Measurements from ENCODE around the gene RNU1-3. TPM values are rescaled to one million over a fixed set of nuclear protein-coding genes. Genes with fewer than 3 reads are reported as not detected.
"Not testable (repeated sequence)": the region's sequence is repeated elsewhere in the genome, so short reads cannot be mapped to it uniquely, and the experiment has no call there.

Gene RNU1-3
- total RNA-seq, 6 donors from 2014 or later: under 0.01 to 14,413 (median 1,360) TPM

DNA sequence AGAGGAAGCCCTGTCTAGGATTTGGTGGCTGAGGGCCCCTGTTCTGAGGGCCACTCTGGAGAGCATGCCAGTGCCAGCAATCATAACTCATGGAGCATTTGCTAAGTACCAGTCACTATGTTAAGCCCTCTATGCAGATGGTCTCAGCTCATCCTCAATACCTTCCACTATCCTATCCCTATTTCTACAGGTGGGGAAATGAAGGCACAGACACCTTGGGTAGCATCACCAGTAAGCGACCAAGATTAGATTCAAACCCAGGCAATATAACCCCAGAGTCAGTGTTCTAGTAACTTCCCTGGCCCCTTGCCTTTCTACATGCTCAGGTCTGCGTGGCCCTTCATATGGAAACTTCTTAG is 45.5 kb downstream of the RNU1-3 start:
- TF ChIP-seq POLR2AphosphoS5 (IDR thresholded peaks at IDR 0.05) (no peak), EP300 (IDR thresholded peaks at IDR 0.05) (no peak), POLR2A (IDR thresholded peaks at IDR 0.05) (no peak)
- TF ChIP-seq, protein P1, sequence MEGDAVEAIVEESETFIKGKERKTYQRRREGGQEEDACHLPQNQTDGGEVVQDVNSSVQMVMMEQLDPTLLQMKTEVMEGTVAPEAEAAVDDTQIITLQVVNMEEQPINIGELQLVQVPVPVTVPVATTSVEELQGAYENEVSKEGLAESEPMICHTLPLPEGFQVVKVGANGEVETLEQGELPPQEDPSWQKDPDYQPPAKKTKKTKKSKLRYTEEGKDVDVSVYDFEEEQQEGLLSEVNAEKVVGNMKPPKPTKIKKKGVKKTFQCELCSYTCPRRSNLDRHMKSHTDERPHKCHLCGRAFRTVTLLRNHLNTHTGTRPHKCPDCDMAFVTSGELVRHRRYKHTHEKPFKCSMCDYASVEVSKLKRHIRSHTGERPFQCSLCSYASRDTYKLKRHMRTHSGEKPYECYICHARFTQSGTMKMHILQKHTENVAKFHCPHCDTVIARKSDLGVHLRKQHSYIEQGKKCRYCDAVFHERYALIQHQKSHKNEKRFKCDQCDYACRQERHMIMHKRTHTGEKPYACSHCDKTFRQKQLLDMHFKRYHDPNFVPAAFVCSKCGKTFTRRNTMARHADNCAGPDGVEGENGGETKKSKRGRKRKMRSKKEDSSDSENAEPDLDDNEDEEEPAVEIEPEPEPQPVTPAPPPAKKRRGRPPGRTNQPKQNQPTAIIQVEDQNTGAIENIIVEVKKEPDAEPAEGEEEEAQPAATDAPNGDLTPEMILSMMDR (IDR thresholded peaks at IDR 0.05): peak in 2 of 6 experiments; percentile 36 to 40
- ATAC-seq (ENCODE audit: low FRiP score in 2 of 2): no peak
- no peaks in the 10 kb centered on the region for H3K9me3 ChIP-seq

DNA sequence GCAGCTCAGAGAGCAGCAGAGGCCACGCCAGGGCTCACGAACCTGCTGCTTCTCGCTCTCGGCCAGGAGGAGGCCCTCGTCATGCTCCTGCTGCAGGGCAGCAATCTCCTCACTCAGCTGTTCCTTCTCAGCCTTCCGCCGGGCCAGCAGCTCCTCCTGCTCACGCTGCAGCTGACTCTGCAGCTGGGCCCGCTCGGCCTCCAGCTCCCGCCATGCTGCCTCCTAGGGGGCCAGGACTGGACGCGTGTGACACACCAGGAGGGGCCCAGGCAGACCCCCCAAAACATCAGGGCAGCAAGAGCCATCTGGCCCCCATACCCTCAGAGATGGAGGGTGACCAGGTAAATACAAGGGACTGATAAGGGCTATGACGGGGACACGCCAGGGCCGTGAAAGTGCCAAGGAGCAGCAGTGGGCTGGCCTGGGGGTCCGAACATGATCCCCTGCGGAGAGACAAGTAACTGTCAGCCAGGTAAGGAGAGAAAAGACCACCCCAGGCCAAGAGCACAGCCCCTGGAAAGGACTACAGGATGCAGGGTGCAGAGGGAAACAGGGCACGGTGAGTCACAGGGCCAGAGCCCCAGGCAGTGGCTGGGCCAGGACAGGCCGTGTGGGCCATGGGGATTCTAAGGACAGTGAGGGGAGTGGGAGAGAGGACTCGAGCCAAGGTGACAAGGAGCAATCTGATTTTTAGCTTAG is 46.8 kb downstream of the RNU1-3 start:
- not testable (repeated sequence) for H3K27me3 ChIP-seq, H3K4me1 ChIP-seq, H3K9me3 ChIP-seq, H3K27ac ChIP-seq, H3K4me3 ChIP-seq
- WGBS, 2 donors: 91 to 93% methylated on average over 21 of the region's 21 CpGs
- peaks cover 7 to 56% (median 29%) of the 10 kb centered on the region in 4 donors for H3K36me3 ChIP-seq
- peak; percentile 24 to 81 for DNase-seq
- peak in 1 of 2 donors; percentile 1 for ATAC-seq (ENCODE audit: low FRiP score in 2 of 2)

More for the DNA sequence above, 45.5 kb downstream of the RNU1-3 start:
- Histone ChIP-seq H3K4me3 (no peak overlapping the region), H3K27ac (no peak overlapping the region), H3K27me3 (no peaks in the 10 kb centered on the region), H3K36me3 (peaks cover 16 to 69% (median 41%) of the 10 kb centered on the region in 4 donors), H3K4me1 (no peaks in the 10 kb centered on the region)
- WGBS, 2 donors: 86 to 94% methylated on average over 2 of the region's 2 CpGs
- no peak for DNase-seq

DNA sequence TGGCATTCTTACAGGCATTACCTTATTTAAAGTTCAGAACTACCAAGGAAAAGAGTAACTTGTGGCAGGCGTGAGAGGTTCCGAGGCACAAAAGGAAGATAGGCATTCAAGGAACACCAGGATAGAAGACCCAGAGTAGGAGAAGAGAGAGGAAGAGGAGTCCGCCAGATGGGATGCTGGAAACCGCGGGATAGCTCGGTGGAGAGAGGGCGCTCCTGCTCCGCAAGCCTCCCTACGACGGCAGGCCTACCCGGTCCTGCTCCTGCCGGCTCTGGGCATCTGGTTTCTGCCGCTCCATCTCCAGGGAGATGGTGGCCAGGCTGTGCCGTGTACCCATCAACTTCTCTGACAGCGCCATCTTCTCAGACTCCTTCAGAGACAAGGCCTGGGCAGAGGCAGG is 48.0 kb downstream of the RNU1-3 start:
- no peaks in the 10 kb centered on the region for H3K27me3 ChIP-seq
- H3K9me3 ChIP-seq: no peaks in the 10 kb centered on the region
- H3K36me3 ChIP-seq: peaks cover 4 to 43% (median 19%) of the 10 kb centered on the region in 4 donors
- H3K4me1 ChIP-seq: peaks cover 3 to 9% (median 4%) of the 10 kb centered on the region in 4 donors
- TF ChIP-seq POLR2AphosphoS5 (IDR thresholded peaks at IDR 0.05) (no peak), EP300 (IDR thresholded peaks at IDR 0.05) (no peak), POLR2A (IDR thresholded peaks at IDR 0.05) (no peak)
- TF ChIP-seq, protein P1 (IDR thresholded peaks at IDR 0.05): no peak
- WGBS, 2 donors: 85 to 86% methylated on average over 15 of the region's 15 CpGs
- no peak overlapping the region for H3K4me3 ChIP-seq
- peak in 1 of 2 donors; percentile 0 for ATAC-seq (ENCODE audit: low FRiP score in 2 of 2)
- H3K27ac ChIP-seq: no peak overlapping the region
- DNase-seq: peak; percentile 24 to 83

DNA sequence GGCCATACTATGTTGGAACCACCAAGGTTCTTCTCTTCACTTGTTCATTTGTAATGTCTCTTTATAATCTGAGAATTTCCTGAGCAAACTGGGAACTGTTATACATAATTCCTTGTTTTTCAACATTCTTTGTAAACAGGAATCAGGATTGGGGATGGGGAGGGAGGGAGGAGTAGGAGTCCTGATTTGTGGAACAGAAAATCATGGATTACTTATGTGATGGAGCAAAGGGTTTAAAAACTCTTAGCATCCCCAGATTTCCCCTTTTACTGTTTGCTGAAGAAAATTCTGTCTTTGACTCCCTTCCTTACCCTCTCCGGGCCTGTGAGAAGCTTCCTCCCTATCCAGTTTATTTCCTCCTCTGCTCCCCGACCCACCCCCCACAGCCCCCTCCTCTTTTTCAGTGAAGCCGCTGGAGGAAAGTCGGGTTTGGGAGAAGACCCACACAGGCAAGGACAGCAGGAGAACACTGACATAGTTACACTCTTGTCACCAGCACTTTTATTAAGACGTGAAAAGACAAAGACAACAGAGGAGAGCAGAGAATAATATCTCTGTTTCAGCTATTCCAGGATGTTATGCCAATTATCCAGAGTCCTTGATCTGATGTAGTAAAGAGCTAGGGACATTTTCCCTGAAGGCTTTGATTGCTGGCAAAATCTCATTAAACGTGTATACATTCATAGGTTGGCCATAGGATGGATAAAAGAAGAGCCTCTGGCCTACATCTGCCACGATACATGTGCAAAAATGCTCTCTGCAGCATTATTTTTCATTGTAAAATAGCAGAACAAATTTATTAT is 48.8 kb downstream of the RNU1-3 start:
- H3K27me3 ChIP-seq: no peaks in the 10 kb centered on the region
- 74 to 75% methylated on average over 7 of the region's 7 CpGs for WGBS, 2 donors
- DNase-seq (peak in 1 of 2 donors; percentile 14), ATAC-seq (ENCODE audit: low FRiP score in 2 of 2) (no peak)
- H3K27ac ChIP-seq: no peak overlapping the region
- H3K4me1 ChIP-seq: peaks cover 6 to 13% (median 7%) of the 10 kb centered on the region in 4 donors
- H3K36me3 ChIP-seq: peaks cover 4 to 36% (median 15%) of the 10 kb centered on the region in 4 donors
- no peaks in the 10 kb centered on the region for H3K9me3 ChIP-seq
- TF ChIP-seq, protein P1 (IDR thresholded peaks at IDR 0.05): no peak
- TF ChIP-seq POLR2AphosphoS5 (IDR thresholded peaks at IDR 0.05): no peak
- TF ChIP-seq POLR2A (IDR thresholded peaks at IDR 0.05): no peak
- no peak for TF ChIP-seq EP300 (IDR thresholded peaks at IDR 0.05)
- no peak overlapping the region for H3K4me3 ChIP-seq

DNA sequence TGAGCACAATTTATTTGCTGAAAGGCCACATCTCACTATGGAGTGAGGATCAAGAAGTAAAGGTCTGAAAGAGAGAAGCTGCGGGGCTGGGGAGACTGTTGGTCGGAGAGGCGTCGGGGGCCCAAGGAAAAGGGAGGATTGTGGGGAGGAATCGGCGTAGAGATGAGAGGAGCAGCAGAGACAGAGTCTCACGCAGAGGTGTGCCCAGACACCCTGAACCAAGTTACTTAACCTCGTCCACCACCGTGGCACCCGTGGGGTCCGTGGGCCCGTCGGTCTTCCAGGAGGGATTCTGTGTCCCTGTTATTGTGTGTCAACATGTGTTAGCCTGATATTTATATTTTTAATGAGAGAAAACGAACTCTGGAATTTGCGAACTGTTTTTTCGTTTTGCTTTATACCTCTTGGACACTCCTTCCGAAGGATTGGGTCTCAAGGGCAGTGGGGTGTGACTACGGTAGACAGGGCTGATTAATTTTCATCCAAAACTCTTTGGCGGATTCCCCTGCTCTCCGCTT is 49.6 kb downstream of the RNU1-3 start:
- 86 to 90% methylated on average over 20 of the region's 20 CpGs for WGBS, 2 donors
- no peak overlapping the region for H3K4me3 ChIP-seq
- TF ChIP-seq POLR2AphosphoS5 (IDR thresholded peaks at IDR 0.05): no peak
- TF ChIP-seq EP300 (IDR thresholded peaks at IDR 0.05): no peak
- TF ChIP-seq, protein P1 (IDR thresholded peaks at IDR 0.05): no peak
- H3K36me3 ChIP-seq: peaks cover 4 to 28% (median 8%) of the 10 kb centered on the region in 4 donors
- peaks cover 14 to 21% (median 15%) of the 10 kb centered on the region in 4 donors for H3K4me1 ChIP-seq
- no peaks in the 10 kb centered on the region for H3K9me3 ChIP-seq
- H3K27ac ChIP-seq: no peak overlapping the region
- H3K27me3 ChIP-seq: no peaks in the 10 kb centered on the region
- peak; percentile 30 to 82 for DNase-seq
- no peak for ATAC-seq (ENCODE audit: low FRiP score in 2 of 2)
